Common myeloid progenitor, CD34-positive (primary cell): ENCODE measurements around the gene ANKRD63.

Experiments
- CTCF ChIA-PET: fragments of 350-600 bp; sonication (Branson Sonifier 250); formaldehyde crosslinking; loops from one replicate; lab custom pipeline; 2021; ENCODE audit warnings: antibody characterized with exemption; lab: Charles Lee
- POLR2A ChIA-PET: fragments of 350-600 bp; sonication (Branson Sonifier 250); formaldehyde crosslinking; loops from one replicate; lab custom pipeline; 2021; ENCODE audit warnings: antibody characterized with exemption; lab: Charles Lee
- DNase-seq, 3 donors: peaks; one replicate each; pipeline versions ENCODE4 v3.0.0 to v3.0.0-alpha.2; 2013
- H3K27ac ChIP-seq, 2 experiments: 1 replicate in 1 of 2; 2 replicates in 1 of 2; pipeline ENCODE4 v1.7.0; 2013; ENCODE audit warnings: inconsistent platforms in 2 of 2, low read length in 2 of 2, mild to moderate bottlenecking in 2 of 2, low read depth in 1 of 2, moderate library complexity in 1 of 2; ENCODE audit not compliant: severe bottlenecking in 2 of 2, insufficient read depth in 1 of 2, poor library complexity in 1 of 2
- H3K27me3 ChIP-seq, 5 experiments: replicated peaks in 2 of 5; 1 replicate in 3 of 5; 2 replicates in 2 of 5; pipeline versions ENCODE4 v1.6.1 to v1.7.0; 2013; ENCODE audit warnings: low read length in 4 of 5, mild to moderate bottlenecking in 2 of 5, moderate library complexity in 2 of 5, inconsistent platforms in 1 of 5; ENCODE audit not compliant: insufficient read depth in 5 of 5, control insufficient read depth in 4 of 5
- H3K36me3 ChIP-seq, 4 experiments: 1 replicate in 2 of 4; 2 replicates in 2 of 4; pipeline versions ENCODE4 v1.6.1 to v1.7.0; 2013; ENCODE audit warnings: low read length in 3 of 4, control low read depth in 1 of 4, mild to moderate bottlenecking in 1 of 4; ENCODE audit not compliant: control insufficient read depth in 4 of 4, insufficient read depth in 4 of 4
- H3K4me1 ChIP-seq, 4 experiments: 1 replicate in 3 of 4; 2 replicates in 1 of 4; pipeline versions ENCODE4 v1.6.1 to v1.7.1; 2013; ENCODE audit warnings: low read length in 3 of 4, mild to moderate bottlenecking in 3 of 4, control low read depth in 1 of 4, inconsistent platforms in 1 of 4, moderate library complexity in 1 of 4; ENCODE audit not compliant: control insufficient read depth in 4 of 4, insufficient read depth in 4 of 4; ENCODE audit errors: control extremely low read depth in 1 of 4
- H3K4me3 ChIP-seq, 7 experiments: 1 replicate in 4 of 7; 2 replicates in 3 of 7; pipeline versions ENCODE4 v1.5.1 to v1.7.0; 2013; ENCODE audit warnings: mild to moderate bottlenecking in 7 of 7, low read length in 6 of 7, moderate library complexity in 6 of 7, inconsistent platforms in 2 of 7, low read depth in 2 of 7, control low read depth in 1 of 7; ENCODE audit not compliant: insufficient read depth in 4 of 7, control insufficient read depth in 1 of 7; ENCODE audit errors: extremely low read depth in 1 of 7
- H3K9me3 ChIP-seq, 5 experiments: 1 replicate in 4 of 5; 2 replicates in 1 of 5; pipeline versions ENCODE4 v1.6.1 to v1.7.1; 2013; ENCODE audit warnings: low read length in 4 of 5, mild to moderate bottlenecking in 2 of 5, inconsistent platforms in 1 of 5, low read depth in 1 of 5, moderate library complexity in 1 of 5; ENCODE audit not compliant: control insufficient read depth in 4 of 5, insufficient read depth in 2 of 5; ENCODE audit errors: control extremely low read depth in 1 of 5
- WGBS: methylation state at CpG from one replicate; pipeline ENCODE4 v1.1.5; 2013; ENCODE audit not compliant: insufficient coverage; 5-methylcytosine and 5-hydroxymethylcytosine counted together

Gene ANKRD63

DNA sequence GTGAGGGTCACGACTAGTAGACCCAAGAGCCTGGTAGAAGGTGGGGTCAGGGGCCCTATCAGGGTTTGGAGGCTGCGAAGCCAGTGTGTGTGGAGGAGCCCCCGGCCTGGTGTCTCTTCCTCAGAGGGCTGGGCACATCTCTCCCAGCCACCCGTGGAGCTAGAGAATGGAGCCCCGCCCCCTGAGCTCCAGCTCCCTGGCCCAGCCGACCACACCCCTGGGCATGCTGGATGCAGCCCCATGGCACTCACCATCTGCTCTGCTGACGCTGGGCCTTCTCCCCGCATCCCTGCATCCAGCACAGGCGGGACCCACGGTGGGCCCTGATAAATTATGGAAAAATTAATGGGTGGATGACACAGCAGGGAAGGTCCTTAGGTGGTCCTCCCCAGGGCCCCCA is 17.5 kb downstream of the ANKRD63 start:
- CTCF ChIA-PET = interaction anchor here (1.1 to 5.7 kb wide), 5 partner anchors 8 to 57 kb away, joined by 4 to 49 read pairs (median 7); no protein-coding TSS in a partner anchor
- H3K27me3 ChIP-seq = peaks cover 0 to 4% (median 0%) of the 10 kb centered on the region in 5 experiments
- no peak overlapping the region for H3K4me3 ChIP-seq
- no peaks in the 10 kb centered on the region for H3K9me3 ChIP-seq
- 97% methylated on average over 9 of the region's 10 CpGs for WGBS
- no peaks in the 10 kb centered on the region for H3K36me3 ChIP-seq
- H3K4me1 ChIP-seq = no peaks in the 10 kb centered on the region
- no peak for DNase-seq
- H3K27ac ChIP-seq = no peak overlapping the region
- POLR2A ChIA-PET = no interaction called here

DNA sequence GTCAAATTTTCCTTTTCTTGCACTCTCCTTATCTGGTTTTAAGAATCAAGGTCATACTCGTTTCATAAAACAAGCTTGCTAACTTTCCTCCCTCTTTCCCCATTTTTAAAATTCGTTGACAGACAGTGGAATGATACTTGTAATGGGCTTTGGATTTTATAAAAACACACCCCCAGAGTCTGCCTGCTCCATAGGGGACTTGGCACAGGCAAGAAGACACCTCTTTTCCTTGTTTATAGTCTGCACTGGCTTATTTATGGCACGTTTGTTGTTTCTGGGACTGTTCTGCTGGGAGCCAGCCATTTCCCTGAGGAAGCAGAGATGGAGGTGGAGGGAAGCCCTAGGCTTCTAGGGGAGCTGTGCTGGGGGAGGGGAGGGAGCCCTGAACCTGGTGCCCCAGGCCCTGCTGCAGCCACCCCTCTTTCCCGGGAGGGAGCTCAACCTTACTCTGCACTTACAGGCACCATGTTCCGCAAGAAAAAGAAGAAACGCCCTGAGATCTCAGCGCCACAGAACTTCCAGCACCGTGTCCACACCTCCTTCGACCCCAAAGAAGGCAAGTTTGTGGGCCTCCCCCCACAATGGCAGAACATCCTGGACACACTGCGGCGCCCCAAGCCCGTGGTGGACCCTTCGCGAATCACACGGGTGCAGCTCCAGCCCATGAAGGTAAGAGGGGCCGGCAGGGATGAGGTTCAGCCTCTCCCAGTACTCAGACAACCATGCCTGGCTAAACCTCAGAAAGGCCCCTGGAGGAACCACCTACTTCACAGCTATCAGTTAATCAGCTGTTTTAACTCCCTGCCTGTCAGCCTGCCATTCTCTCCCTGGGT is 18.3 kb downstream of the ANKRD63 start:
- no peaks in the 10 kb centered on the region for H3K9me3 ChIP-seq
- CTCF ChIA-PET = interaction anchor here (0.7 to 5.7 kb wide), 6 partner anchors 9 to 56 kb away, joined by 3 to 49 read pairs (median 6); no protein-coding TSS in a partner anchor
- 95% methylated on average over 12 of the region's 16 CpGs for WGBS

DNA sequence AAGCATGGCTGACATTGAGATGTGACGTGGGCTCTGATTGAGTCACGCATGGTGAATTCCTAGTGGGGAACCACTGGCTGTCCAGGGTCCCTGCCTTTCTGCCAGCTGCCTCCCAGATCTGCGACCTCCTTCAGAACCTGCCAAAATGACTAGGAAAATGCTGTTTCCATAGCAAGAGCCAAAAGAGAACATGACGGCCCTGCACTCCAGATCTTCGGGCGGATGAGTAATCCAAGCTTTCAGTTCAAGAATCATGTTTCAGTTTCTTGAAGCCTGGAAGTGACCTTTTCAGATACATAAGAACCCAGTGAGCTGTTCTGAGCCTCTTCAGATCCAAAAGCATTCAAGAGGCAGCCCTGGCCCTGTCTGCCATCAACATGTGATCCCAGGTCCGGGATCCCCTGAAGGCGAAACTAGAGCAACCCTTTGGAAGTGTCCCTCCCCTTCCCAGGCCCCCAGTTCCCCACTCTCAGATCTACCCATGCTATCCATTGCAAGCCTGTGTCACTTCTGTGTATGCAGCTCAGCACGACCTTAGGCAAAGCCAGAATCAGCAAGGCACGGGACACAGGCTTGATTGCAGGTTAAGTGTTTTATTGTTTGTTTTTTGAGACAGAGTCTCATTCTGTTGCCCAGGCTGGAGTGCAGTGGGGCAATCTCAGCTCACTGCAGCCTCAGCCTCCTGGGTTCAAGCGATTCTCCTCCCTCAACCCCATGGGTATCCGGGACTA is 19.7 kb downstream of the ANKRD63 start:
- no peaks in the 10 kb centered on the region for H3K36me3 ChIP-seq
- peaks cover 0 to 6% (median 0%) of the 10 kb centered on the region in 4 experiments for H3K4me1 ChIP-seq
- no peak overlapping the region for H3K4me3 ChIP-seq
- WGBS = 98% methylated on average over 8 of the region's 12 CpGs
- ChIA-PET CTCF (interaction anchor here (0.7 to 5.7 kb wide), 7 partner anchors 9 to 48 kb away, joined by 3 to 49 read pairs (median 7); no protein-coding TSS in a partner anchor), POLR2A (interaction anchor here (0.6 kb wide), 1 partner anchor 10 kb away, joined by 3 read pairs; no protein-coding TSS in a partner anchor)
- H3K27ac ChIP-seq = no peak overlapping the region
- DNase-seq = no peak
- peaks cover 0 to 4% (median 0%) of the 10 kb centered on the region in 5 experiments for H3K27me3 ChIP-seq
- H3K9me3 ChIP-seq = no peaks in the 10 kb centered on the region

More for the DNA sequence above, 18.3 kb downstream of the ANKRD63 start:
- Histone ChIP-seq H3K4me1 (no peaks in the 10 kb centered on the region), H3K36me3 (no peaks in the 10 kb centered on the region), H3K27ac (no peak overlapping the region), H3K4me3 (no peak overlapping the region), H3K27me3 (peaks cover 0 to 4% (median 0%) of the 10 kb centered on the region in 5 experiments)
- no peak for DNase-seq
- POLR2A ChIA-PET = interaction anchor here (0.6 kb wide), 1 partner anchor 8 kb away, joined by 3 read pairs; no protein-coding TSS in a partner anchor

DNA sequence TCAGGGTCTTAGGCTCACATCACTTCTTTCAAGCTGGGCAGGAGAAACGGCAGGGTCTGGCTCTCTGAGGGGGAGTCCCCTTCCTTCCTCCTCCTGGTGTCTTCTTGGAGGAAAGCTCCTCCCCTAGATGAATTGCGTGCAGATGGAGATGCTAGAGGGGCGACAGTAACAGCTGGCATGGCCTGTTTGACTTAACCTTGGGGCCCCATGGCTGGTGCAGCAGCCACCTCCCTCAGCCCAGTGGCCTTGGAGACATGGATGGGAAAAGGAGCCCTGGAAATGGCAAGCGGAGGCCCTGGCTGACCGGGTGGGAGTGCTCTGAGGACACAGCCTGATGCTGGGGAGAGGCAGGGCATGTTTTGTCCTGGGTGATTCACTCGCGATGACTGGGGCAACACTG is 23.8 kb downstream of the ANKRD63 start:
- H3K4me3 ChIP-seq = no peak overlapping the region
- ChIA-PET POLR2A (no interaction called here), CTCF (interaction anchor here (0.9 to 3.3 kb wide), 4 partner anchors 9 to 32 kb away, joined by 3 to 26 read pairs (median 3); no protein-coding TSS in a partner anchor)
- no peaks in the 10 kb centered on the region for H3K9me3 ChIP-seq
- H3K27ac ChIP-seq = no peak overlapping the region
- no peaks in the 10 kb centered on the region for H3K36me3 ChIP-seq
- H3K27me3 ChIP-seq = peaks cover 0 to 8% (median 5%) of the 10 kb centered on the region in 5 experiments
- 60% methylated on average over 2 of the region's 7 CpGs for WGBS
- peaks cover 0 to 6% (median 0%) of the 10 kb centered on the region in 4 experiments for H3K4me1 ChIP-seq
- DNase-seq = no peak

DNA sequence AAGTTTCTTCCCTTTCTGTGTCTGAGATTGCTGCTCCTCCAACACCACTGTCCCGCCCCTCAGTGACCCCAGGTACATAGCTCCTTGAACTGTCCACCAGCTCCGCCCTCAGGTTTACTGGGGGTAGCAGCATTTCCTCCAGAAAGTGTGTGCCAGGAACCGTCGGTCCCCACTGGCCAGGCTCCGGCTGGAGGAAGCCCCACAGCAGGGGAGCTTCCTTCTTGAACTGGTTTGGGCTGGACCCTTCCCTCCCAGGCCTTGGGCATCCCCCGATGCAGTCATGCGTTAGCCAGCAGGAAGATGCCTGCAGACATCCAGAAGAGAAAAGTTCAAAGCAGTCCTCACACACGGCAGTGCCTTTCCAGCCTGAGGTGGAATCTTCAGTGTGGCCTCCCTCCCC is 24.3 kb downstream of the ANKRD63 start:
- H3K27me3 ChIP-seq = peaks cover 0 to 13% (median 6%) of the 10 kb centered on the region in 5 experiments
- H3K4me1 ChIP-seq = peaks cover 0 to 6% (median under 1%) of the 10 kb centered on the region in 4 experiments
- no peaks in the 10 kb centered on the region for H3K9me3 ChIP-seq
- CTCF ChIA-PET = interaction anchor here (0.6 to 3.3 kb wide), 5 partner anchors 8 to 32 kb away, joined by 3 to 26 read pairs (median 3); no protein-coding TSS in a partner anchor
- DNase-seq = no peak
- H3K36me3 ChIP-seq = no peaks in the 10 kb centered on the region
- WGBS = 77% methylated on average over 8 of the region's 8 CpGs
- H3K4me3 ChIP-seq = no peak overlapping the region
- POLR2A ChIA-PET = no interaction called here
- no peak overlapping the region for H3K27ac ChIP-seq

DNA sequence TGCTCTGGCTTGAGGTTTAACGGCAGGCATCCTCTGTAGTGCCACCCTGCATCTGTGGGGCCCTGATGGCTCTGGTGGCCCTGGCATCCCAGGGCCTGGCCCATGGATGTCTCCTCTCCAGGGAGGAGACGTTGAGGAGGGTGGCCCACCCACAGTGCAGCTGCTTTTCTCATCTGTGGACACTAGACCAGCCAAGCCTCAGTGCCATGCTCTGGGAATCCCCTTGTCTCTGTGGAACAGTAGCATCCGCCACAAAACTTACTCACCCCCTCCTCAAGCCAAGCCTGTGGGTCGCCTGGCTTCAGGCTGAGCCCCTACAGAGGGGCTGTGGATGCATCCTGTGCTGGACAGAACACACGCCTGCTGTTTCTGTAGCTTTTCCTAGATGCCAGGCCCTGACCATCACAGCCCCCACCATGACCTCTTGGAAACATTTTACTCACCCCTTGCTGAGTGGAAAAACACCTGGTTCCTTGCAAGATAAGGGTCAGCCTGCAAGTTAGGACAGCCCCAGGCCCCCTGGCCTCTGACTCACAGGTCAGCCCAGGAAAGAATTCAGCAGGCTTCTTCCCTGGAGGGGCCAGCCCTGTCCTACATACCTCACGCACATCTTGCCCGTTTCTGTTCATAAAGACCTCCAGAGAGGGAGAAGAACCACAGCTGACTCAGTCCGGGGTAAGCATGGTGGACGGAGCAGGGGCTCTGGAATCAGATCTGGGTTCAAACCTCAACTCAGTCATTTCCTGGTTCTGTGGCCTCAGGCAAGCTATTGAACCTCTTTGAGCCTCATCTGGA is 25.0 kb downstream of the ANKRD63 start:
- DNase-seq = no peak

More for the DNA sequence above, 25.0 kb downstream of the ANKRD63 start:
- Histone ChIP-seq H3K9me3 (no peaks in the 10 kb centered on the region), H3K27ac (no peak overlapping the region), H3K4me1 (peaks cover 0 to 10% (median 8%) of the 10 kb centered on the region in 4 experiments), H3K4me3 (no peak overlapping the region), H3K27me3 (peaks cover 0 to 19% (median 9%) of the 10 kb centered on the region in 5 experiments), H3K36me3 (no peaks in the 10 kb centered on the region)
- ChIA-PET CTCF (interaction anchor here (0.6 to 3.3 kb wide), 3 partner anchors 12 to 21 kb away, joined by 3 to 26 read pairs (median 3); no protein-coding TSS in a partner anchor), POLR2A (no interaction called here)
- 74% methylated on average over 6 of the region's 9 CpGs for WGBS
